Type B pancreatic cell (in vitro differentiated cells): ENCODE results near the gene KBTBD12. TPM values are rescaled to one million over a fixed set of nuclear protein-coding genes. Genes with fewer than 3 reads are reported as not detected.
A peak's percentile ranks its signal among the peaks of the same experiment; 100 is the strongest.

Experiments
- DNase-seq: peaks from one replicate; pipeline ENCODE4 v3.0.0; 2021; ENCODE audit warnings: mixed read lengths; ENCODE audit not compliant: unreplicated experiment; ENCODE audit errors: extremely low spot score
- H3K27ac Mint-ChIP-seq: 2 replicates; pipeline ENCODE4 v1.8.0; 2021; ENCODE audit warnings: mild to moderate bottlenecking, mixed read lengths
- H3K27me3 Mint-ChIP-seq: 2 replicates; pipeline ENCODE4 v1.8.0; 2021; ENCODE audit warnings: mixed read lengths
- H3K36me3 Mint-ChIP-seq: 2 replicates; pipeline ENCODE4 v1.8.0; 2021; ENCODE audit warnings: mixed read lengths
- H3K4me1 Mint-ChIP-seq: one replicate; pipeline ENCODE4 v1.8.0; 2021; ENCODE audit warnings: mixed read lengths; ENCODE audit not compliant: unreplicated experiment
- H3K4me3 Mint-ChIP-seq: 2 replicates; pipeline ENCODE4 v1.8.0; 2021; ENCODE audit warnings: mild to moderate bottlenecking, mixed read lengths
- H3K9me3 Mint-ChIP-seq: 2 replicates; pipeline ENCODE4 v1.8.0; 2021; ENCODE audit warnings: mixed read lengths
- total RNA-seq: library from RNA; stranded (reverse); gene quantifications from 2 replicates; pipeline ENCODE4 v1.2.1, GENCODE V29; 2021; ENCODE audit warnings: low replicate concordance
- TF ChIP-seq, protein P1 (sequence below): fragments of 200-600 bp; sonication (generic); conservative IDR thresholded peaks from 2 replicates; pipeline ENCODE4 v1.5.0; 2021; ENCODE audit warnings: antibody characterized with exemption, mild to moderate bottlenecking

KBTBD12 gene
- total RNA-seq, 1 donor from 2014 or later, result not detected

DNA sequence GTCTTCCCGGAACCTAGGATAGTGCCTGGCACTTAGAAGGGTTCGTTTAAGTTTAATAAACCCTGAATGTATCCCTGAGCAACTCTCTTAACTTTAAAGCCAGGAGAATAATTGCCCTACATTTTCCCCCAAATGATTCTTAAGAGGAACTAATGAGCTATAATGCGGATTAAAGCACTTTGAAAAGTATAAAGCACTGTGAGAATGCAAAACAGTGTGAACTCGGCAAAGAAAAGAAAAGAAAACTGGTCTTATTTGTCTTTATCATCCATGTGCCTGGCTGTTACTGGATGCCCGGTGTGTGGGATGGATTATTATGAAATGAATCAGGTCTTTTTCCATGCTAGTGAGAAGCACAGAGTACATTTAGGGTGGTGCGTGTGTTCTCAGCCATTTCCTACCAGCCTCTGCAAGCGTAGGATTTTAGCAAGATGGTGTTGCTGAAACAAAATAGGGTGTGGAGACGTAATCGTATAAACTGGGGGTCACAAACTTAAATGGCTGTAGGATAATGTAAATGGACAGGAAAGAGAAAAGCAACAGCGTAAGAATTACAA lies 983 bp downstream of the KBTBD12 start:
- H3K9me3 Mint-ChIP-seq, result no peaks in the 10 kb centered on the region
- H3K4me3 Mint-ChIP-seq, result peak overlapping the region; percentile 55
- TF ChIP-seq, protein P1, sequence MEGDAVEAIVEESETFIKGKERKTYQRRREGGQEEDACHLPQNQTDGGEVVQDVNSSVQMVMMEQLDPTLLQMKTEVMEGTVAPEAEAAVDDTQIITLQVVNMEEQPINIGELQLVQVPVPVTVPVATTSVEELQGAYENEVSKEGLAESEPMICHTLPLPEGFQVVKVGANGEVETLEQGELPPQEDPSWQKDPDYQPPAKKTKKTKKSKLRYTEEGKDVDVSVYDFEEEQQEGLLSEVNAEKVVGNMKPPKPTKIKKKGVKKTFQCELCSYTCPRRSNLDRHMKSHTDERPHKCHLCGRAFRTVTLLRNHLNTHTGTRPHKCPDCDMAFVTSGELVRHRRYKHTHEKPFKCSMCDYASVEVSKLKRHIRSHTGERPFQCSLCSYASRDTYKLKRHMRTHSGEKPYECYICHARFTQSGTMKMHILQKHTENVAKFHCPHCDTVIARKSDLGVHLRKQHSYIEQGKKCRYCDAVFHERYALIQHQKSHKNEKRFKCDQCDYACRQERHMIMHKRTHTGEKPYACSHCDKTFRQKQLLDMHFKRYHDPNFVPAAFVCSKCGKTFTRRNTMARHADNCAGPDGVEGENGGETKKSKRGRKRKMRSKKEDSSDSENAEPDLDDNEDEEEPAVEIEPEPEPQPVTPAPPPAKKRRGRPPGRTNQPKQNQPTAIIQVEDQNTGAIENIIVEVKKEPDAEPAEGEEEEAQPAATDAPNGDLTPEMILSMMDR, result no peak
- no peak for DNase-seq
- no peak overlapping the region for H3K27ac Mint-ChIP-seq
- H3K36me3 Mint-ChIP-seq, result peaks cover 3% of the 10 kb centered on the region
- peaks cover 52% of the 10 kb centered on the region for H3K27me3 Mint-ChIP-seq
- peaks cover 8% of the 10 kb centered on the region for H3K4me1 Mint-ChIP-seq

GRCh38 chr3:127920738-127921137 lies 5.7 kb downstream of the KBTBD12 start:
- Mint-ChIP-seq H3K9me3 (no peaks in the 10 kb centered on the region), H3K27me3 (peaks cover 36% of the 10 kb centered on the region), H3K36me3 (peaks cover 1% of the 10 kb centered on the region), H3K27ac (no peak overlapping the region), H3K4me3 (no peak overlapping the region), H3K4me1 (no peaks in the 10 kb centered on the region)
- DNase-seq, result no peak
- TF ChIP-seq, protein P1, result no peak

DNA sequence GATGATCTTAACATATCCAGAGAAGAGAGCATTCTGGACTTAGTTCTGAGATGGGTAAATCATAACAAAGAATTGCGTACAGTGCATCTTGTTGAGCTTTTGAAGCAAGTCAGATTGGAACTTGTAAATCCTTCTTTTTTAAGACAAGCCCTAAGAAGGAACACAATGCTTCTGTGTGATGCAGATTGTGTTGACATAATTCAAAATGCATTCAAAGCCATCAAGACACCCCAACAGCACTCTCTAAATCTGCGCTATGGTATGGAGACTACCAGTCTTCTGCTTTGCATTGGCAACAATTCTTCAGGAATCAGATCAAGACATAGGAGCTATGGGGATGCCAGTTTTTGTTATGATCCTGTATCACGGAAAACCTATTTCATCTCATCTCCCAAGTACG lies 8.6 kb downstream of the KBTBD12 start:
- H3K4me1 Mint-ChIP-seq, result no peaks in the 10 kb centered on the region
- H3K27me3 Mint-ChIP-seq, result peaks cover 27% of the 10 kb centered on the region
- no peaks in the 10 kb centered on the region for H3K36me3 Mint-ChIP-seq
- H3K9me3 Mint-ChIP-seq, result no peaks in the 10 kb centered on the region
- TF ChIP-seq, protein P1, result no peak
- DNase-seq, result no peak
- H3K27ac Mint-ChIP-seq, result no peak overlapping the region
- no peak overlapping the region for H3K4me3 Mint-ChIP-seq

GRCh38 chr3:127925384-127925783 lies 10.4 kb downstream of the KBTBD12 start:
- no peaks in the 10 kb centered on the region for H3K4me1 Mint-ChIP-seq
- H3K27ac Mint-ChIP-seq, result no peak overlapping the region
- no peaks in the 10 kb centered on the region for H3K36me3 Mint-ChIP-seq
- DNase-seq, result no peak
- TF ChIP-seq, protein P1, result no peak
- H3K9me3 Mint-ChIP-seq, result no peaks in the 10 kb centered on the region
- H3K4me3 Mint-ChIP-seq, result no peak overlapping the region
- H3K27me3 Mint-ChIP-seq, result peaks cover 22% of the 10 kb centered on the region

- no peaks in the 10 kb centered on the region for H3K36me3 Mint-ChIP-seq
- H3K27me3 Mint-ChIP-seq, result peaks cover 23% of the 10 kb centered on the region
- H3K4me1 Mint-ChIP-seq, result no peaks in the 10 kb centered on the region
- H3K27ac Mint-ChIP-seq, result no peak overlapping the region
- H3K9me3 Mint-ChIP-seq, result no peaks in the 10 kb centered on the region
- TF ChIP-seq, protein P1, result no peak
- DNase-seq, result no peak
- H3K4me3 Mint-ChIP-seq, result no peak overlapping the region
Measured at GRCh38 chr3:127927829-127928604, 13.0 kb downstream of the KBTBD12 start.
